MM.1S (cell line): ENCODE data around the gene CENPQ.

Experiments used
- DNase-seq: peaks from one replicate; pipeline ENCODE4 v3.0.0-alpha.2; 2015
- H2AFZ ChIP-seq: fragments of 300-600 bp; sonication (generic); 2 replicates; pipeline ENCODE4 v1.6.0; 2016; ENCODE audit warnings: antibody characterized with exemption, low read length
- H3F3A ChIP-seq: fragments of 300-600 bp; sonication (generic); 2 replicates; pipeline ENCODE4 v1.6.1; 2016; ENCODE audit warnings: mild to moderate bottlenecking, antibody characterized with exemption, low read length, moderate library complexity, mixed read lengths; ENCODE audit not compliant: insufficient read depth
- H3K27ac ChIP-seq: fragments of 300-600 bp; sonication (generic); 2 replicates; pipeline ENCODE4 v1.5.1; 2016; ENCODE audit warnings: mild to moderate bottlenecking, low read length
- H3K27me3 ChIP-seq: fragments of 300-600 bp; sonication (generic); replicated peaks from 2 replicates; pipeline ENCODE4 v1.6.0; 2016; ENCODE audit warnings: low read length; ENCODE audit not compliant: insufficient read depth
- H3K36me3 ChIP-seq: fragments of 300-600 bp; sonication (generic); replicated peaks from 2 replicates; pipeline ENCODE4 v1.6.1; 2016; ENCODE audit warnings: mild to moderate bottlenecking, low read length, mixed read lengths; ENCODE audit not compliant: insufficient read depth
- H3K4me1 ChIP-seq: fragments of 300-600 bp; sonication (generic); 2 replicates; pipeline ENCODE4 v1.6.1; 2016; ENCODE audit warnings: low read length, mixed read lengths
- H3K4me2 ChIP-seq: fragments of 300-600 bp; sonication (generic); 2 replicates; pipeline ENCODE4 v1.6.0; 2016; ENCODE audit warnings: low read depth, low read length
- H3K4me3 ChIP-seq: fragments of 300-600 bp; sonication (generic); 2 replicates; pipeline ENCODE4 v1.5.1; 2016; ENCODE audit warnings: low read length, mixed read lengths
- H3K79me2 ChIP-seq: fragments of 300-600 bp; sonication (generic); 2 replicates; pipeline ENCODE4 v1.6.1; 2016; ENCODE audit warnings: mixed run types, low read length, mixed read lengths
- H3K9ac ChIP-seq: fragments of 300-600 bp; sonication (generic); 2 replicates; pipeline ENCODE4 v1.6.1; 2016; ENCODE audit warnings: low read length, mixed read lengths
- H3K9me2 ChIP-seq: fragments of 300-600 bp; sonication (generic); replicated peaks from 2 replicates; pipeline ENCODE4 v1.6.1; 2016; ENCODE audit warnings: mild to moderate bottlenecking, low read length, mixed read lengths; ENCODE audit not compliant: insufficient read depth
- H3K9me3 ChIP-seq: fragments of 300-600 bp; sonication (generic); replicated peaks from 2 replicates; pipeline ENCODE4 v1.6.1; 2016; ENCODE audit warnings: mild to moderate bottlenecking, low read length, mixed read lengths; ENCODE audit not compliant: insufficient read depth
- H4K20me1 ChIP-seq: fragments of 300-600 bp; sonication (generic); 2 replicates; pipeline ENCODE4 v1.6.1; 2016; ENCODE audit warnings: mild to moderate bottlenecking, low read length, moderate library complexity, mixed read lengths; ENCODE audit not compliant: insufficient read depth
- CTCF ChIP-seq: fragments of 300-600 bp; sonication (generic); IDR thresholded peaks from 2 replicates; pipeline ENCODE4 v1.5.1; 2016; ENCODE audit warnings: antibody characterized with exemption, low read length, mixed read lengths
- EZH2 ChIP-seq: fragments of 300-600 bp; sonication (generic); optimal IDR thresholded peaks from 2 replicates; pipeline ENCODE3; 2017; ENCODE audit warnings: low read depth, mild to moderate bottlenecking, antibody characterized with exemption, low read length, mixed read lengths
- EZH2phosphoT487 ChIP-seq: fragments of 300-600 bp; sonication (generic); IDR thresholded peaks from 2 replicates; pipeline ENCODE4 v1.6.1; 2018; ENCODE audit warnings: antibody characterized with exemption, low read length

CENPQ gene

GRCh38 chr6:49516147-49516505 is 53.0 kb downstream of the CENPQ start:
- no peak overlapping the region for H2AFZ ChIP-seq
- H3K4me2 ChIP-seq, result no peak overlapping the region

GRCh38 chr6:49517919-49518318 is 54.7 kb downstream of the CENPQ start:
- no peak overlapping the region for H2AFZ ChIP-seq
- DNase-seq, result no peak
- no peaks in the 10 kb centered on the region for H4K20me1 ChIP-seq
- no peak overlapping the region for H3K9ac ChIP-seq
- H3K79me2 ChIP-seq, result no peaks in the 10 kb centered on the region
- no peak overlapping the region for H3K4me3 ChIP-seq
- H3K9me2 ChIP-seq, result no peaks in the 10 kb centered on the region
- H3K36me3 ChIP-seq, result no peaks in the 10 kb centered on the region
- H3K4me1 ChIP-seq, result no peaks in the 10 kb centered on the region
- no peaks in the 10 kb centered on the region for H3K9me3 ChIP-seq
- no peaks in the 10 kb centered on the region for H3K27me3 ChIP-seq
- no peak overlapping the region for H3K27ac ChIP-seq
- no peak overlapping the region for H3K4me2 ChIP-seq
- H3F3A ChIP-seq, result no peaks in the 10 kb centered on the region
- TF ChIP-seq EZH2phosphoT487, result no peak
- TF ChIP-seq EZH2, result no peak
- no peak for TF ChIP-seq CTCF

More at GRCh38 chr6:49516147-49516505, 53.0 kb downstream of the CENPQ start:
- no peaks in the 10 kb centered on the region for H3K36me3 ChIP-seq
- H3K9me3 ChIP-seq, result no peaks in the 10 kb centered on the region
- no peaks in the 10 kb centered on the region for H3F3A ChIP-seq
- H3K9me2 ChIP-seq, result no peaks in the 10 kb centered on the region
- no peaks in the 10 kb centered on the region for H3K79me2 ChIP-seq
- H3K9ac ChIP-seq, result no peak overlapping the region
- TF ChIP-seq EZH2phosphoT487, result no peak
- TF ChIP-seq CTCF, result no peak
- TF ChIP-seq EZH2, result no peak
- H4K20me1 ChIP-seq, result no peaks in the 10 kb centered on the region
- no peak overlapping the region for H3K4me3 ChIP-seq
- H3K27ac ChIP-seq, result no peak overlapping the region
- H3K4me1 ChIP-seq, result no peaks in the 10 kb centered on the region
- no peaks in the 10 kb centered on the region for H3K27me3 ChIP-seq
- DNase-seq, result no peak

- Histone ChIP-seq H2AFZ (no peak overlapping the region), H4K20me1 (no peaks in the 10 kb centered on the region), H3K9ac (no peak overlapping the region), H3K9me3 (no peaks in the 10 kb centered on the region), H3K79me2 (no peaks in the 10 kb centered on the region), H3F3A (no peaks in the 10 kb centered on the region), H3K27me3 (no peaks in the 10 kb centered on the region), H3K36me3 (no peaks in the 10 kb centered on the region), H3K27ac (no peak overlapping the region), H3K9me2 (no peaks in the 10 kb centered on the region), H3K4me1 (no peaks in the 10 kb centered on the region), H3K4me2 (no peak overlapping the region), H3K4me3 (no peak overlapping the region)
- no peak for DNase-seq
- TF ChIP-seq EZH2 (no peak), CTCF (no peak), EZH2phosphoT487 (no peak)
Measured at GRCh38 chr6:49519660-49520059, 56.5 kb downstream of the CENPQ start.
